HG02642 (cell line): Measurements from ENCODE around the gene OTULINL.
A peak's percentile ranks its signal among the peaks of the same experiment; 100 is the strongest.
"Not testable (repeated sequence)": the region's sequence is repeated elsewhere in the genome, so short reads cannot be mapped to it uniquely, and the experiment has no call there.

ENCODE experiments used
- ATAC-seq: cut with Tn5 transposase; IDR thresholded peaks from one replicate; pipeline ENCODE4 v1.9.1; 2021; ENCODE audit warnings: mild to moderate bottlenecking; ENCODE audit not compliant: unreplicated experiment, poor library complexity

The OTULINL gene

DNA sequence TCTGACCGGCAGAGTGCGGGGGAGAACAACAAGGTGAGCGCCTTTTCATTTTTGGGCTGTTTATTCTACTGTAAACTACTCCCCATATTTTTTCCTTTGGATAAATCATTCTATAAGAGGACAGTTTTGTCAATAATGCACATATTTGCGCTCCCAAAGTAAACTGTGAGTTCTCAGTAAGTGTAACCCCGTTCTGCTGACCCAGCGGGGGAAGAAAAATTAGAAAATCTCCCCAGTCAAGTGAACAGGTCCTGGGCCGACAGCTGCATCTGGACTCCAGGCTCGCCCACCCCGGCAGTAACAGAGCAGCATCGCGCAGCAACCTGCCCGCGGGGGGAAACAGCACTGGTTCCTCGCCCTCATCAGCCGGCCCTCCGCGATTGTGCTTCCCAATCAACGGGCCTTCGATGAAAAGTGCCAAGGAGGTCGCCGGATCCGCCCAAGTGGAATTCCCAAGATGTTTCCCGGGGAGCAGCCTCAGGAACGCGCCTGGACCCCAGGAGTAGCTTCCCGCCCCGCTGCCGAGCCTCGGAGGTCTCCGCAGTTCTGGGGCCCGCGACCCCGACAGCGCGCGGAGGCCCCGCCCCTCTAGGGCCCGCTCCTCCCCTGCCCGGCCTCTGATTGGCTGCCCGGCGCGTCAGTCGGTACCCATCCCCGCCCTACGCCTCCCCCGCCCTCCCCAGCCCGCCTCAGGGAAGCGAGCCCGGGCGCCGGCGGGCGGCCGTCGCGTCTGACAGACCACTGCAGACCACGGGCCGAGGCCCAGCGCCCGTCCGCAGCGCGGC lies at the start of gene OTULINL:
OTULINL (plus strand) TSS at position 687 of the 785 bp plus-strand sequence. CDS start 103 bp downstream, outside the sequence.
- peak; percentile 100 for ATAC-seq

DNA sequence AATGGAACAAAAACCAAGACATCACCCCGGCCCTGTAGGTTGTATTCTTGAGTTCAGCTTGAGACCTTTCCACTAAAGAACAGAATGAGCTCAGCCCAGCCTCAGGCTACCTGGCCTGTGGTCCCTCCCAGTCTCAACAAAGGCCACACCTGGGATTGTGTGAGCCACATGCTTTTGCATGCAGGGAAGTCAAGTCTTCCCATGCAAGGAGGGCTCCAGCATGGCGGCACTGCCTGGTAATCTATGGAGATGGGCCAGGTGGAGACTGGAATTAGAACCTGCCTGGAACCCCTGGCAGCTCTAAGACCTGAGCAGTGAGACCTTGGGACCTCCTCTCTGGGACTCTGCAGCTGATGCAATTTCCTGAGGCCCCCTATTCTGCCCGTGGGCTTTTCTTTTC lies 49.4 kb upstream of the OTULINL start:
- ATAC-seq: no peak

GRCh38 chr5:14534773-14535172 lies 46.8 kb upstream of the OTULINL start:
- no peak for ATAC-seq

DNA sequence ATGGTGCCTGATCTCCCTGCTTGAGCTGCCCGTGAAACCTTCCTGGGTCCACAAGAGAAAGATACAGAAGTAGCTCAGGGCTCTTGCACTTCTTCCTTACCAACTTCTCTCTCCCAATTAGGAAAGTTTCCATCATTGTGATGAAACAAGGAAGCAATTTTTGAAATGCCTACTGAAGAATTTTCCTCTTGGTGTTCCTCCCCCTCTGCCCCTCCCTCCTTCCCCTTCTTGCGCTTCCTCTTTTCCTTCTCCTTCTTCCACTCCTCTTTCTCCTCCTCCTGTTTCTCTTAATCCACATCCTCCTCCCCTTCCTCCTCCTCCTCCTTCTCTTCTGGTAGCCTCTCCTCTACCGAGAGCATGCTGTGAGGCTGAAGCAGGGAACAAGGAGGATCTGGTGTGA lies 36.3 kb upstream of the OTULINL start:
- no peak for ATAC-seq

- ATAC-seq: no peak
These were observed 35.7 kb upstream of the OTULINL start for GRCh38 chr5:14545862-14546261.

DNA sequence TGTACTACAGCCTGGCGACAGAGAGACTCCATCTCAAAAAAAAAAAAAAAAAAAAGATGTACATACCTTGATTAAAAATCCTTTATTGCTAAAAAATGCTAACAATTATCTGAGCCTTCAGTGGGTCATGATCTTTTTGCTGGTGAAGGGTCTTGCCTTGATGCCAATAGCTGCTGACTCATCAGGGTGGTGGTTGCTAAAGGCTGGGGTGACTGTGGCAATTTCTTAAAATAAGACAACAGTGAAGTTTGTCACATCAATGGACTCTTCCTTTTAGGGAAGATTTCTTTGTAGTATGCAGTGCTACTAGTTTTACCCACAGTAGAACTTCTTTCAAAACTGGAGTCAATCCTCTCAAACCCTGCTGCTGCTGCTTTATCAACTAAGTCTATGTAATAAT lies 33.9 kb upstream of the OTULINL start:
- ATAC-seq: no peak

- ATAC-seq: no peak
These were observed 30.4 kb upstream of the OTULINL start for GRCh38 chr5:14551211-14551610.

GRCh38 chr5:14552017-14552416 lies 29.6 kb upstream of the OTULINL start:
- no peak for ATAC-seq

GRCh38 chr5:14554288-14554687 lies 27.3 kb upstream of the OTULINL start:
- not testable (repeated sequence) for ATAC-seq

- no peak for ATAC-seq
These were observed 25.6 kb upstream of the OTULINL start for GRCh38 chr5:14556015-14556414.

- no peak for ATAC-seq
These were observed 24.3 kb upstream of the OTULINL start for GRCh38 chr5:14557203-14557770.

DNA sequence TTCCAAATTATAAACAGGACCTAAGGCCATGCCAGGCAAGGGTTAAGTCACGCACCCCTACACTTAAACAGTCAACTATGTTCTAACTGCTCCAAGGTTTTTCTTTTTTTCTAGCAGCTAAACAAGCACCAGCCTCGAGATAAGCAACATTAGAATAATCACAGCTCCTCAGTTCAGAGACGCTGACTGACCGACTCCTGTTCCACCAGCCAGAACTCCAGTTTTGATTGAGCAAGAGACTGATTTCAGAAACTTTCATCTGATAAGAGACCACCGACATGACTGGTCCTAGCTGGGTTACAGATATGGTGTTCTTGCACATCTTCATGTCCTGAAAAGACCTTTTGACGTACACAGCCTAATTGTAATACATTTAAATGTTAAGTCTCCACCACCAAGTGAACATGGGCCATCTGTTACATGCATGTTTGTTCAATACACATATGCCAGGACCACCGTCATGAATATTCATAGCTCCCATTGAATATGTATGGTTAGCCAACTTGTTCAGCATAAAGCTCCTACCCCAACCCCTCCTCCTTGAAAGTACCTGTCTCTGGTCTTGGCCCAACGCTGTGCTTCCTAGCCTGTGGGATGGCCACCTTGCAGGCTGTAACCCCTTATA lies 23.7 kb upstream of the OTULINL start:
- no peak for ATAC-seq

- ATAC-seq: no peak
These were observed 21.4 kb upstream of the OTULINL start for GRCh38 chr5:14560091-14560595.

GRCh38 chr5:14561741-14562140 lies 19.9 kb upstream of the OTULINL start:
- no peak for ATAC-seq

GRCh38 chr5:14568333-14568732 lies 13.3 kb upstream of the OTULINL start:
- ATAC-seq: no peak

GRCh38 chr5:14569948-14570691 lies 11.5 kb upstream of the OTULINL start:
- no peak for ATAC-seq

- ATAC-seq: no peak
These were observed 9.7 kb upstream of the OTULINL start for GRCh38 chr5:14571901-14572300.

DNA sequence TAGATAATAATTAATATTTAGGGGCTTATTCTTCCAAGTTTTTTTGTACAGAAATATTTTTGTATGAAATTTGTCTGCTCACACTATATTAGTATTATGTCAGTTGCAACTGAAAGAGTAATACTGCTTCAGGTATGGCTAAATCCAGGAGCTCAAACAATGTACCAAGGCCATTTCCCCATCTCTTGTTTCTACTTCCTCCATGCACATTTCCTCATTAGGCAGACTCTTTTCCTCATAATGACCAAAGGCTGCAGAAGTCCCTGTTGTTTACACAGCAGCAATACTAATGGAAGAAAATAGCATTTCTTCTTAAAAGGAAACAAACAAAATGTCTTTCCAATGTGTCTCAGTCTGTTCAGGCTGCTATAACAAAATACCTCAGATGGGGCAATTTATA lies 9.2 kb upstream of the OTULINL start:
- no peak for ATAC-seq

GRCh38 chr5:14572836-14573235 lies 8.8 kb upstream of the OTULINL start:
- no peak for ATAC-seq

DNA sequence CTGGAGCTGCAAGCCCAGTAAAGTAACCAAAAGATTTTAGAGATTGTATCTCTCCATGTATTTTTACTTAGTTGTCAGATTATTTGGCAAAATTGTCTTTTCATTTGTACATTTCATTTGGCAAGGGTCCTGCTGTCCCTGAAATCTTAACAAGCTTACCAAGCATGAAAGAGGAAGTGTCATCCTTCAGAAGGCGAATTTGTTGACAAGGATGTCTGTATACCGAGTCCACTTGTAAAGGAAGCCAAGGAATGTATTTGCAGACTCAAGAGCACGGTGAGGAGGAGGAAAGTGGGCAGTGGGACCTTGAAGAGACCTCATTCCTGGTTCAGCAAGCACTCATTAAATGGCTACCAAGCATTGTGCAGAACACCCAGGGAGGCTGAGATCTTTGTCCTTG lies 7.5 kb upstream of the OTULINL start:
- ATAC-seq: no peak
